22Rv1 (cell line): Measurements from ENCODE around the gene PREX1.

ENCODE experiments used
- ZFX ChIP-seq: fragments of 450-650 bp; IDR thresholded peaks from 2 replicates; pipeline ENCODE4 v1.6.1; 2017; ENCODE audit warnings: antibody characterized with exemption, borderline replicate concordance
- TF ChIP-seq, protein P1 (sequence below): fragments of 450-650 bp; IDR thresholded peaks from 2 replicates; pipeline ENCODE4 v1.5.1; 2017; ENCODE audit warnings: mild to moderate bottlenecking

DNA sequence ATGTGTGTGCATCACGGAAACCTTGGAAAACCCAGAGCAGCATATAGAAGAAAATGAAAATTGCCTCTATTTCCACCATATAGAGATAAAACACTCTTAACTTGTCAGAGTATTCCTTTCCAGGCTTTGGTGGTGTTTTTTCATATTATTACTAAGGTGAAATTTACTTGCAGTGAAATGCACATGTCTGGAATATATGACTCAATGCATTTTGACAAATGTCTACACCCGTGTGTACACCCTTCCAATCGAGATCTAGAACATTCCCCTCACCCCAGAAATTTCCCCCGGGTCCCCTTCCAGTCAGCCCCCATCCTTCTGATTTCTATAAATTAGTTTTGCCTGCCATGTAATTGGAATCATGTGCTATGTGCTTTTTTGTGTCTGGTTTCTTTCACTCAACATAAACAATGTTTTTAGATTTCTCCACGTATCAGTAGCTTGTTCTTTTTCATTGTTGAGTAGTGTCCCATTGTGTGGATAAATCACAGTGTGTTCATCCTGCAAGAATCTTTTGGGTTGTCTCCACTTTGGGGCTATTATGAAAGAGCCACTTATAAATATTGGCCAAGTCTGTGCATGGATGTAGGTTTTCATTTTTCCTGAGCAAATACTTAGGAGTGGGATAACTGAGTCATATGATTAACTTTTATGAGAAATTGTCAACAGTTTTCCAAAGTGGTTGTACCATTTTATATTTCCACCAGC lies 19.9 kb upstream of the PREX1 start:
- TF ChIP-seq, protein P1, sequence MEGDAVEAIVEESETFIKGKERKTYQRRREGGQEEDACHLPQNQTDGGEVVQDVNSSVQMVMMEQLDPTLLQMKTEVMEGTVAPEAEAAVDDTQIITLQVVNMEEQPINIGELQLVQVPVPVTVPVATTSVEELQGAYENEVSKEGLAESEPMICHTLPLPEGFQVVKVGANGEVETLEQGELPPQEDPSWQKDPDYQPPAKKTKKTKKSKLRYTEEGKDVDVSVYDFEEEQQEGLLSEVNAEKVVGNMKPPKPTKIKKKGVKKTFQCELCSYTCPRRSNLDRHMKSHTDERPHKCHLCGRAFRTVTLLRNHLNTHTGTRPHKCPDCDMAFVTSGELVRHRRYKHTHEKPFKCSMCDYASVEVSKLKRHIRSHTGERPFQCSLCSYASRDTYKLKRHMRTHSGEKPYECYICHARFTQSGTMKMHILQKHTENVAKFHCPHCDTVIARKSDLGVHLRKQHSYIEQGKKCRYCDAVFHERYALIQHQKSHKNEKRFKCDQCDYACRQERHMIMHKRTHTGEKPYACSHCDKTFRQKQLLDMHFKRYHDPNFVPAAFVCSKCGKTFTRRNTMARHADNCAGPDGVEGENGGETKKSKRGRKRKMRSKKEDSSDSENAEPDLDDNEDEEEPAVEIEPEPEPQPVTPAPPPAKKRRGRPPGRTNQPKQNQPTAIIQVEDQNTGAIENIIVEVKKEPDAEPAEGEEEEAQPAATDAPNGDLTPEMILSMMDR, result no peak
- TF ChIP-seq ZFX, result no peak
